K562 (cell line): Measurements from ENCODE around the gene STAMBPL1.

Experiments
- ELF4 ChIP-seq: fragments of 450-650 bp; formaldehyde crosslinking; IDR thresholded peaks from 2 replicates; pipeline ENCODE4 v1.4.0; 2022; ENCODE audit warnings: missing genetic modification characterization
- FOS ChIP-seq: IDR thresholded peaks from 3 replicates; pipeline ENCODE4 v1.6.1; 2011; ENCODE audit not compliant: insufficient read length; ENCODE audit errors: extremely low read depth
- KDM5B ChIP-seq: fragments of 200-600 bp; sonication (generic); IDR thresholded peaks from 2 replicates; pipeline ENCODE4 v1.6.1; 2012; ENCODE audit warnings: low read depth, mild to moderate bottlenecking, moderate library complexity, low read length, control low read depth, inconsistent platforms; ENCODE audit not compliant: insufficient replicate concordance
- MCM7 ChIP-seq, 2 experiments: fragments of 450-650 bp; IDR thresholded peaks; 2 replicates each; pipeline ENCODE4 v1.6.1; 2016 to 2018
- NCOA2 ChIP-seq, 2 experiments: fragments of 450-650 bp; IDR thresholded peaks; 2 replicates each; pipeline ENCODE4 v1.6.1; 2018; ENCODE audit warnings: mild to moderate bottlenecking in 2 of 2, moderate library complexity in 1 of 2; ENCODE audit not compliant: partially characterized antibody in 2 of 2
- NCOR1 ChIP-seq: fragments of 450-650 bp; IDR thresholded peaks from 2 replicates; pipeline ENCODE4 v1.6.1; 2016; ENCODE audit warnings: mild to moderate bottlenecking, moderate library complexity
- NONO ChIP-seq, 2 experiments: fragments of 200-400 bp in 1 of 2; fragments of 450-650 bp in 1 of 2; formaldehyde crosslinking in 1 of 2; IDR thresholded peaks; 2 replicates each; pipeline ENCODE4 v1.6.1; 2017; ENCODE audit warnings: low read depth in 2 of 2, mild to moderate bottlenecking in 2 of 2, moderate library complexity in 2 of 2, low read length in 1 of 2
- PHB2 ChIP-seq: fragments of 450-650 bp; IDR thresholded peaks from 2 replicates; pipeline ENCODE4 v1.6.1; 2017; ENCODE audit warnings: low read depth
- SETDB1 ChIP-seq: IDR thresholded peaks from one replicate; pipeline ENCODE4 v1.6.1; 2012; ENCODE audit warnings: low read length, control low read depth, inconsistent platforms
- TGIF2 ChIP-seq: sonication (generic); formaldehyde crosslinking; IDR thresholded peaks from 2 replicates; pipeline ENCODE4 v1.8.1; 2022; ENCODE audit warnings: mild to moderate bottlenecking, missing genetic modification reagents, moderate library complexity
- TF ChIP-seq, protein P1 (sequence below), 3 experiments: IDR thresholded peaks in 2 of 3; conservative IDR thresholded peaks in 1 of 3; 2 replicates each; pipeline ENCODE4 v1.5.1; 2011 to 2012; ENCODE audit warnings: low read length in 3 of 3, mild to moderate bottlenecking in 3 of 3, control low read depth in 2 of 3, improper control_type of control experiment in 1 of 3, inconsistent platforms in 1 of 3, low read depth in 1 of 3, mixed read lengths in 1 of 3, moderate library complexity in 1 of 3; ENCODE audit not compliant: insufficient read depth in 2 of 3
- TF ChIP-seq, protein P2 (sequence below): sonication (generic); formaldehyde crosslinking; IDR thresholded peaks from 2 replicates; pipeline ENCODE4 v1.8.0; 2022; ENCODE audit warnings: mild to moderate bottlenecking, missing genetic modification reagents
- TF ChIP-seq, protein P3 (sequence below), 2 experiments: fragments of 450-650 bp; formaldehyde crosslinking in 1 of 2; IDR thresholded peaks; 2 replicates each; pipeline versions ENCODE4 v1.4.0 to v1.6.1; 2014 to 2020; ENCODE audit warnings: mild to moderate bottlenecking in 2 of 2, borderline replicate concordance in 1 of 2, low read depth in 1 of 2

DNA sequence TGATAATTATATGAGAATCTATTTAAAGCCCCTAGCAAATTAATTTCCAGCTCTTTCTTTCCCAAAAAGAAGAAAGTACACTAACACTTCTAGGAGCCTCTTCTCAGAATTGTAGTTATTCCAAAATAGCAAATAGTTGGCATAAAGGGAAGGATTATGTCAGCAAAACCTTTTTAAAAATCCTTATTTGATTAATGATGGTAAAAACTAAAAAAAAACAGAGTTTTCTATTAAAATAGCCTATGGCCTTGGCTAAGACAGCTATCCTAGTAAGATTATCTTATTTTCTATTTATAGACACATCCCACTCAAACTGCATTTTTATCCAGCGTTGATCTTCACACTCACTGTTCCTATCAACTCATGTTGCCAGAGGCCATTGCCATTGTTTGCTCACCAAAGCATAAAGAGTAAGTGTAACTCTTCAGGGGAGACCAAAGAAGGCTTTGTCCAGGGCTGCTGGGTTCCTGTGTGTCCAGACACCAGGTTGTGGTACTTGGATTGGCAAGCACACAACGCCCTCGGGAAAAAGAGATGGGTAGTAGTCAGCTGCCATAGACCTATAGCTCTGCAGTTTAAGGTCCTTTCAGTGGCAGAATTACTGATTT is 41.0 kb downstream of the STAMBPL1 start:
- TF ChIP-seq, protein P1, sequence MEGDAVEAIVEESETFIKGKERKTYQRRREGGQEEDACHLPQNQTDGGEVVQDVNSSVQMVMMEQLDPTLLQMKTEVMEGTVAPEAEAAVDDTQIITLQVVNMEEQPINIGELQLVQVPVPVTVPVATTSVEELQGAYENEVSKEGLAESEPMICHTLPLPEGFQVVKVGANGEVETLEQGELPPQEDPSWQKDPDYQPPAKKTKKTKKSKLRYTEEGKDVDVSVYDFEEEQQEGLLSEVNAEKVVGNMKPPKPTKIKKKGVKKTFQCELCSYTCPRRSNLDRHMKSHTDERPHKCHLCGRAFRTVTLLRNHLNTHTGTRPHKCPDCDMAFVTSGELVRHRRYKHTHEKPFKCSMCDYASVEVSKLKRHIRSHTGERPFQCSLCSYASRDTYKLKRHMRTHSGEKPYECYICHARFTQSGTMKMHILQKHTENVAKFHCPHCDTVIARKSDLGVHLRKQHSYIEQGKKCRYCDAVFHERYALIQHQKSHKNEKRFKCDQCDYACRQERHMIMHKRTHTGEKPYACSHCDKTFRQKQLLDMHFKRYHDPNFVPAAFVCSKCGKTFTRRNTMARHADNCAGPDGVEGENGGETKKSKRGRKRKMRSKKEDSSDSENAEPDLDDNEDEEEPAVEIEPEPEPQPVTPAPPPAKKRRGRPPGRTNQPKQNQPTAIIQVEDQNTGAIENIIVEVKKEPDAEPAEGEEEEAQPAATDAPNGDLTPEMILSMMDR (IDR thresholded peaks at IDR 0.05 in 2 of 3, conservative IDR thresholded peaks at IDR 0.05 in 1 of 3; ENCODE audit: insufficient read depth in 2 of 3, low read depth in 1 of 3, low read length in 3 of 3): no peak
- no peak for TF ChIP-seq NCOA2 (IDR thresholded peaks at IDR 0.05; ENCODE audit: partially characterized antibody in 2 of 2)
- TF ChIP-seq SETDB1: no peak
- no peak for TF ChIP-seq PHB2
- TF ChIP-seq MCM7 (IDR thresholded peaks at IDR 0.05): no peak
- no peak for TF ChIP-seq NONO (IDR thresholded peaks at IDR 0.05; ENCODE audit: low read depth in 2 of 2, low read length in 1 of 2)
- no peak for TF ChIP-seq ELF4 (CRISPR knock-in tag)
- TF ChIP-seq, protein P2, sequence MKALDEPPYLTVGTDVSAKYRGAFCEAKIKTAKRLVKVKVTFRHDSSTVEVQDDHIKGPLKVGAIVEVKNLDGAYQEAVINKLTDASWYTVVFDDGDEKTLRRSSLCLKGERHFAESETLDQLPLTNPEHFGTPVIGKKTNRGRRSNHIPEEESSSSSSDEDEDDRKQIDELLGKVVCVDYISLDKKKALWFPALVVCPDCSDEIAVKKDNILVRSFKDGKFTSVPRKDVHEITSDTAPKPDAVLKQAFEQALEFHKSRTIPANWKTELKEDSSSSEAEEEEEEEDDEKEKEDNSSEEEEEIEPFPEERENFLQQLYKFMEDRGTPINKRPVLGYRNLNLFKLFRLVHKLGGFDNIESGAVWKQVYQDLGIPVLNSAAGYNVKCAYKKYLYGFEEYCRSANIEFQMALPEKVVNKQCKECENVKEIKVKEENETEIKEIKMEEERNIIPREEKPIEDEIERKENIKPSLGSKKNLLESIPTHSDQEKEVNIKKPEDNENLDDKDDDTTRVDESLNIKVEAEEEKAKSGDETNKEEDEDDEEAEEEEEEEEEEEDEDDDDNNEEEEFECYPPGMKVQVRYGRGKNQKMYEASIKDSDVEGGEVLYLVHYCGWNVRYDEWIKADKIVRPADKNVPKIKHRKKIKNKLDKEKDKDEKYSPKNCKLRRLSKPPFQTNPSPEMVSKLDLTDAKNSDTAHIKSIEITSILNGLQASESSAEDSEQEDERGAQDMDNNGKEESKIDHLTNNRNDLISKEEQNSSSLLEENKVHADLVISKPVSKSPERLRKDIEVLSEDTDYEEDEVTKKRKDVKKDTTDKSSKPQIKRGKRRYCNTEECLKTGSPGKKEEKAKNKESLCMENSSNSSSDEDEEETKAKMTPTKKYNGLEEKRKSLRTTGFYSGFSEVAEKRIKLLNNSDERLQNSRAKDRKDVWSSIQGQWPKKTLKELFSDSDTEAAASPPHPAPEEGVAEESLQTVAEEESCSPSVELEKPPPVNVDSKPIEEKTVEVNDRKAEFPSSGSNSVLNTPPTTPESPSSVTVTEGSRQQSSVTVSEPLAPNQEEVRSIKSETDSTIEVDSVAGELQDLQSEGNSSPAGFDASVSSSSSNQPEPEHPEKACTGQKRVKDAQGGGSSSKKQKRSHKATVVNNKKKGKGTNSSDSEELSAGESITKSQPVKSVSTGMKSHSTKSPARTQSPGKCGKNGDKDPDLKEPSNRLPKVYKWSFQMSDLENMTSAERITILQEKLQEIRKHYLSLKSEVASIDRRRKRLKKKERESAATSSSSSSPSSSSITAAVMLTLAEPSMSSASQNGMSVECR (CRISPR knock-in tag): no peak
- no peak for TF ChIP-seq NCOR1
- no peak for TF ChIP-seq FOS
- TF ChIP-seq, protein P3, sequence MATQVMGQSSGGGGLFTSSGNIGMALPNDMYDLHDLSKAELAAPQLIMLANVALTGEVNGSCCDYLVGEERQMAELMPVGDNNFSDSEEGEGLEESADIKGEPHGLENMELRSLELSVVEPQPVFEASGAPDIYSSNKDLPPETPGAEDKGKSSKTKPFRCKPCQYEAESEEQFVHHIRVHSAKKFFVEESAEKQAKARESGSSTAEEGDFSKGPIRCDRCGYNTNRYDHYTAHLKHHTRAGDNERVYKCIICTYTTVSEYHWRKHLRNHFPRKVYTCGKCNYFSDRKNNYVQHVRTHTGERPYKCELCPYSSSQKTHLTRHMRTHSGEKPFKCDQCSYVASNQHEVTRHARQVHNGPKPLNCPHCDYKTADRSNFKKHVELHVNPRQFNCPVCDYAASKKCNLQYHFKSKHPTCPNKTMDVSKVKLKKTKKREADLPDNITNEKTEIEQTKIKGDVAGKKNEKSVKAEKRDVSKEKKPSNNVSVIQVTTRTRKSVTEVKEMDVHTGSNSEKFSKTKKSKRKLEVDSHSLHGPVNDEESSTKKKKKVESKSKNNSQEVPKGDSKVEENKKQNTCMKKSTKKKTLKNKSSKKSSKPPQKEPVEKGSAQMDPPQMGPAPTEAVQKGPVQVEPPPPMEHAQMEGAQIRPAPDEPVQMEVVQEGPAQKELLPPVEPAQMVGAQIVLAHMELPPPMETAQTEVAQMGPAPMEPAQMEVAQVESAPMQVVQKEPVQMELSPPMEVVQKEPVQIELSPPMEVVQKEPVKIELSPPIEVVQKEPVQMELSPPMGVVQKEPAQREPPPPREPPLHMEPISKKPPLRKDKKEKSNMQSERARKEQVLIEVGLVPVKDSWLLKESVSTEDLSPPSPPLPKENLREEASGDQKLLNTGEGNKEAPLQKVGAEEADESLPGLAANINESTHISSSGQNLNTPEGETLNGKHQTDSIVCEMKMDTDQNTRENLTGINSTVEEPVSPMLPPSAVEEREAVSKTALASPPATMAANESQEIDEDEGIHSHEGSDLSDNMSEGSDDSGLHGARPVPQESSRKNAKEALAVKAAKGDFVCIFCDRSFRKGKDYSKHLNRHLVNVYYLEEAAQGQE (IDR thresholded peaks at IDR 0.05; ENCODE audit: borderline replicate concordance): no peak
- TF ChIP-seq, protein P3 (CRISPR knock-in tag; IDR thresholded peaks at IDR 0.05; ENCODE audit: low read depth): no peak
- no peak for TF ChIP-seq TGIF2 (CRISPR knock-in tag)
- TF ChIP-seq KDM5B: no peak
